GM21723 (cell line): Measurements from ENCODE around the gene ACOX1.

Source experiments
- ATAC-seq: cut with Tn5 transposase; IDR thresholded peaks from one replicate; pipeline ENCODE4 v1.9.1; 2021; ENCODE audit warnings: mild to moderate bottlenecking, moderate library complexity; ENCODE audit not compliant: unreplicated experiment

ACOX1 gene

GRCh38 chr17:75937652-75938051 is 41.3 kb downstream of the ACOX1 start:
- ATAC-seq, result no peak

- ATAC-seq, result no peak
Observed at GRCh38 chr17:75933808-75934207, 45.2 kb downstream of the ACOX1 start.

- no peak for ATAC-seq
Observed at GRCh38 chr17:75932852-75933251, 46.1 kb downstream of the ACOX1 start.

GRCh38 chr17:75931062-75931461 is 47.9 kb downstream of the ACOX1 start:
- ATAC-seq, result no peak

- no peak for ATAC-seq
Observed at GRCh38 chr17:75927286-75927922, 51.6 kb downstream of the ACOX1 start.

GRCh38 chr17:75926456-75926855 is 52.5 kb downstream of the ACOX1 start:
- ATAC-seq, result no peak

- no peak for ATAC-seq
Observed at GRCh38 chr17:75925912-75926311, 53.1 kb downstream of the ACOX1 start.

- no peak for ATAC-seq
Observed at GRCh38 chr17:75925103-75925502, 53.9 kb downstream of the ACOX1 start.

GRCh38 chr17:75922963-75923874 is 55.7 kb downstream of the ACOX1 start:
- no peak for ATAC-seq

GRCh38 chr17:75922173-75922961 is 56.6 kb downstream of the ACOX1 start:
- ATAC-seq, result no peak

- no peak for ATAC-seq
Observed at GRCh38 chr17:75921596-75921995, 57.4 kb downstream of the ACOX1 start.

- ATAC-seq, result no peak
Observed at GRCh38 chr17:75920045-75920560, 58.9 kb downstream of the ACOX1 start.

GRCh38 chr17:75919611-75920010 is 59.4 kb downstream of the ACOX1 start:
- ATAC-seq, result no peak

- ATAC-seq, result no peak
Observed at GRCh38 chr17:75917917-75918445, 61.0 kb downstream of the ACOX1 start.

GRCh38 chr17:75917141-75917916 is 61.6 kb downstream of the ACOX1 start:
- ATAC-seq, result no peak

- no peak for ATAC-seq
Observed at GRCh38 chr17:75915268-75915667, 63.7 kb downstream of the ACOX1 start.

- ATAC-seq, result no peak
Observed at GRCh38 chr17:75914643-75915267, 64.2 kb downstream of the ACOX1 start.

- no peak for ATAC-seq
Observed at GRCh38 chr17:75913537-75914210, 65.3 kb downstream of the ACOX1 start.

- no peak for ATAC-seq
Observed at GRCh38 chr17:75910699-75911098, 68.3 kb downstream of the ACOX1 start.
